Activated T-helper 1 cell treated with Interleukin-2 at 50 U/mL for 16 hours (primary cell): ENCODE data around the gene ALDH5A1.

Experiments
- DNase-seq: peaks from one replicate; pipeline ENCODE4 v3.0.0-alpha.2; 2020; ENCODE audit warnings: low read depth

ALDH5A1 gene

DNA sequence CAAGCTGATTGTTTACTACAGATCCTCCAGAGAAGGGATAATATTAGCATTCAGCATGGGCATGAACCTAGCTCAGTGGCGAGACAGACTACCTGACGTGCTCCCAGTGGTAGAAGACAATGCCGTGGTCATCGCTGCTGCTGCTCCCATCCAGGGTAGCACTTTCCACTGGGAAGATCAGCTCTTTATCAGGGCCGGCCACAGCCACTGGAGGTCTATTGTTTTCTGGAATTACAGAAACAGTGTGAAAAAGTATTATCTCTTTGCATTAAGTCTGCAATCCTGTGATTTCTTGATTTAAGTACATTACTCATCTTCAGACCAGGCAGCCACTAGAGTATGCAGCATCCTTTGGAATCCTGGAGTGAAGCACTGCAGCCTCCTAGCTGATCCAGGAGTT lies 75.0 kb downstream of the ALDH5A1 start:
- DNase-seq = no peak

DNA sequence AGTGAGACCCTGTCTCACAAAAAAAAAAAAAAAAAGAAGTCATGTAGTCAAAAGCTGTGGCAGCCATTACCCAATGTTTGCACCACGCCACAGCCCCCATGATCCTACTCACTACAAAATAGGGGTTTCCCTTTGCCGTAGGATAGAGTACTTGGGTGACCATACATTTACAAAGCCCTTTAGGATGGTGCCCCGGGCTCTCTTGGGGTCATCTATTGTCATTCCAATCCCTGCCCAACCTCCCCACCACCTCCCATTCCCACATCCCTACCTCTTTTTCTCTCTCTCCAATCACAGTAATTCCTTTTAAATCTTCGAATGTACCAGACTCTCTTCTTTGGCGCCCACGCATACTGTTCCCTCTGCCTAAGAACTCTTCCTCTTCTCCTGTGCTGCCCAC lies 76.6 kb downstream of the ALDH5A1 start:
- no peak for DNase-seq

DNA sequence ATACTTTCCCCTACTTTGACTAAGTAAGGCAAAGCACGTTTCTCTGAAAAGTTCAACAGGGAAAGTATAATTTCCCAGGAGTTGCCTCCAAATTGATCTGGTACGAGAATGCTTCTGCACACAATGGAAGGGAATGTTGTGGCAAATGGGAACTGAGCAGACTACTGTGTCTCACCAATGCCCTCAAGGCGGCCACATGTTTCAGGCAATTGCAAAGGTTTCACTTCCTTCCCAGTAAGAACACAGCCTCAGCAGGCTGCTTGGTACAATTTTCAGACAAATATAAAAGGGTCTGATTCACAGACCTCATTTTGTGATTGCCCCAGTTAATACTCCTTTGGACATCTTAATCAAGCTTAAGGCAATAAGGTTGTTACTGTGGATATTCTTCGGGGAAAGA lies 80.0 kb downstream of the ALDH5A1 start:
- DNase-seq = no peak

DNA sequence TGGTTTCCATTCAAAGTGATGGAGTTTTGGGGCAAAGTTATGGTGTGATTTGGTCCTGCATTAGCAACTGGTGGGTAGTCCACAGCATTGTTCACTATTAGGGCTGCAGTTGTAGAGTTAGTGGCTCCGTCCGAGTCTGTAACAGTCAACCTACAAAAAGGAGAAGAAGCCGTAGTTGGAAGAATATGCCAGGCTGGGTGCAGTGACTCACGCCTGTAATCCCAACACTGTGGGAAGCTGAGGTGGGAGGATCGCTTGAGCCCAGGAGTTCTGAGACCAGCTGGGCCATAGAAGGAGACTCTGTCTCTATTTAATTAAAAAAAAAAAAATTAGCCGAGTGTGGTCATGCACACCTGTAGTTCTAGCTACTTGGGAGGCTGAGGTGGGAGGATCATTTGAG lies 81.7 kb downstream of the ALDH5A1 start:
- no peak for DNase-seq

DNA sequence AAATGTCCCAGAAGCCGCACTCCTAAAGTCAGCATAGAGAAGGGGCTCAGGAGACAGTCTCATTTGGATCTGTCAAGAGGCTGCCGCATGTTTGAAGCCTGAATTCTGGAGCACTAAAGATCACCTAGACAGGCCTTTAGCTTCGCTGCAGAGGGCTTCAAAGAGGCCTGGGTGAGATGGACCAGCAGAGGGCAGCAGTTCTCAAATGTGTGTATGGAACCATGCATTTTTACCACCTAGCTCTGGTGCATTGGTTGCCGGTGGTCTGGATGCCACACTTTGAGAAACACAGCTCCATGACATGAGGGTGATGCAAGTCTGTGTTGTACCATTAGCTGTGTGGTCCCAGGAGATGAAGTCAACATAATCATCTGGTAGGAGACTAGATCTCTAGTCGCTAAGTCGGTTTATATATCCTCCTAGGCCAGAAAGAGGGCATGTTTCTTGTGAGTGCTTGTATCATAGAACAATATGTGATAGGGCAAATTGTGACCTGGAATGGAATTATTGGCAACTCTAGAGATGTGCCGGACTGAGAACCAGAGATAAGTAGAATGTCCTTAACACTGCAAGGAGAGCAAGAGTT lies 86.4 kb downstream of the ALDH5A1 start:
- DNase-seq = peak; percentile 57

DNA sequence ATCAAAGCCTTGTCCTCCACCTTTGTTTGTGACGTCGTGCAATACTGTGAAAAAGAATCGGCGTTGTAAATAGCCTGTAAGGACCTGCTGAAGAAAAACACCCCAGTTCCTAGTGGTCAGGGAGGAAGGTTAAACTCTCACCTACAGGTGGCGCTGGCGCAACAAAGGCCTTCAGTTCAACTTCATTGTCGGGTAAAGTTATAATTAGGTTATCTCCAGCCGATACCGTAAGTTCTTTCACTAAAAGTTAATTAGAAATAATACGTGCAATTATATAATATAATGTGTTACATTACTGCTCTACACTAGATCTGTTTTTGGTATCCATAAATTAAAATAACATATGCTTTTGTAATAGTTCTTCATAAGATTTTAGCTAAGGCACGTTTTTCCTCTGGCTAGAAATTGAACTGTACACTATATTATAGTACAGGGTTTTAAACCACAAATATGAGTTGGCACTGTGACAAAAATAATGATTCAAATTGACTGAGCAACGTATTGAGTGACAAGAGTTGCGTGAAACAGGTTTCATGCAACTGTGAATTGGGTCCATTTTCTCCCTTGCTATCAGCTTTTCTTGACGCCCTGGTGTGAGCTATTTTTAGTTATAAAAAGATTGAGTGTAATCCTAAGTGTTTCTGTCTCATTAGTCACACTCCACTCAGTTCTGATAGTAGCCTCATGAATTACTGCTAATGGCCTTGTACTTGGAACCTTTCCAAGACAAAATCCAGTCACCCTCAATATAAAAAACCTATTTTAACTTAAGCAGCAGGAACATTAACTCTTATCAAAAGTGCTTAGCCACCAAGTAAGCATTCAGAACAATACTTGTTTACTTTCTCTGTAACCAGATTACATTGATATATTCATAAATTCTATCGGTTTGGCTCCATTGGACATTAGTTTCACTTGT lies 89.0 kb downstream of the ALDH5A1 start:
- DNase-seq = peak; percentile 34

DNA sequence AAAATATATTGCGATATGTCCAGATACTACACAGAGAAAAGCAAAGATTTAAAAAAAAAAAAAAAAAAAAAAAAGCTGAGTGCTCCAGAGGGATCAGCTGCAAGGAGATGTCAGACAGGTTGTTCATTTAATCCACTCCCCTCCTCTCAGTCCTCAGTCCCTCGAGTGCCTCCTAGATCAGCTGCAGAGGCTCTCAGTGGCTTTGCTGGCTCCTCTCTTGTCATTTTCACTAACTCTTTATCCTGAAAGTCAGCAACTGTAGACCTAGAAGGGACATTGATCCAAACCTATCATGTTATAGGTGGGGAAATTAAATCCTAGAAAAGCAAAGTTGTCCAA lies 89.6 kb downstream of the ALDH5A1 start:
- no peak for DNase-seq
